Measurements from ENCODE around the gene NEK10.
A peak's percentile ranks its signal among the peaks of the same experiment; 100 is the strongest.

NEK10 gene

DNA sequence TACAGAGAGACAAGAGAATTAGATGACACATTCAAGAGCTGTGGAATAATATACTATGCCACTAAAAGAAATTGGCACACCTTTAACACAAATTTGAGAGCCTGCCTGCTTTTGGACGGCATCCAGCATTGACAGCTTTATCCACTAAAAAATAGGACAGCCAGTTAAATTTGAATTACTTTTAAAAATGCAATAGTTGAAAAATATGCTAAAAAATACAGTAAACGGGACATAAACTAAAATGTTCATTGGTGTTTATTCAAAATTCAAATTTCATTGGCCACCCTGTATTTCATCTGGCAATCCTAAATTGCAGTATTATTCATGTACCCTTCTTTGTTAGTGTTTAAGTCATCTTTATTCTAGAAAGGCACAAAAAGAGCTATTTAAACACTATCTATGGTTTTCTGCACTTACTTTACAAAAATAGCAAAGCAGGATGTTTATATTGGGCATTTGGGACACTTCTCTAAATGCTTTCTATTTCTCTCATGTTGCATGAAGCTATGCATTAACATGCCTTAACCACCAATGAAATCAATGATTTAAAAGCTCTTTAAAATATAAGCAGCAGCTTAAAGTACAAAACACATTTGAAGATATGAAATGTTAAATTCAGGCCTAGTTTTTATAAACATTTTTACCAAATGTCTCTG is 160.1 kb downstream of the NEK10 start:
- no peak overlapping the region for H2AFZ ChIP-seq (ENCODE audit: insufficient read depth, low read length, poor library complexity)
- H2BK12ac ChIP-seq (ENCODE audit: low read length) = no peak overlapping the region
- no peaks in the 10 kb centered on the region for H3K36me3 ChIP-seq (ENCODE audit: control insufficient read depth in 1 of 2, insufficient read depth in 2 of 2, low read length in 2 of 2)
- no peak overlapping the region for H3K27ac ChIP-seq (ENCODE audit: low read depth, low read length)
- H3K4me1 ChIP-seq (ENCODE audit: control insufficient read depth in 1 of 2, insufficient read depth in 2 of 2, low read length in 2 of 2) = peaks cover 0 to 2% of the 10 kb centered on the region in 2 experiments
- no peaks in the 10 kb centered on the region for H3K79me2 ChIP-seq (ENCODE audit: control insufficient read depth, insufficient read depth, low read length, poor library complexity)
- no peak overlapping the region for H2AK5ac ChIP-seq (ENCODE audit: low read length)
- H3K9me3 ChIP-seq (ENCODE audit: insufficient read depth, low read depth, low read length) = no peaks in the 10 kb centered on the region
- H3K4me3 ChIP-seq (ENCODE audit: low read depth, low read length) = no peak overlapping the region
- WGBS (ENCODE audit: extremely low coverage, insufficient coverage, insufficient read length) = no CpG with 5 or more reads among the region's 2 CpGs
- no peak overlapping the region for H2BK5ac ChIP-seq (ENCODE audit: low read depth, low read length, poor library complexity)
- H3K4me2 ChIP-seq (ENCODE audit: low read length) = no peak overlapping the region
- no peaks in the 10 kb centered on the region for H3K27me3 ChIP-seq (ENCODE audit: insufficient read depth, low read length)
- no peak overlapping the region for H3K14ac ChIP-seq (ENCODE audit: low read length)
- no peak overlapping the region for H4K91ac ChIP-seq (ENCODE audit: low read depth, low read length)
- no peaks in the 10 kb centered on the region for H3K79me1 ChIP-seq (ENCODE audit: low read length)
- no peak overlapping the region for H3K18ac ChIP-seq (ENCODE audit: low read length)
- H3K4ac ChIP-seq (ENCODE audit: low read depth, low read length) = no peak overlapping the region
- no peak overlapping the region for H3K23ac ChIP-seq (ENCODE audit: low read length)
- no peak overlapping the region for H3K9ac ChIP-seq (ENCODE audit: low read length)
- H4K8ac ChIP-seq (ENCODE audit: low read depth, low read length) = no peak overlapping the region
- H4K12ac ChIP-seq (ENCODE audit: low read depth, low read length) = no peak overlapping the region
- no peak for DNase-seq
- H2BK120ac ChIP-seq (ENCODE audit: insufficient read depth, low read length, poor library complexity) = no peak overlapping the region

DNA sequence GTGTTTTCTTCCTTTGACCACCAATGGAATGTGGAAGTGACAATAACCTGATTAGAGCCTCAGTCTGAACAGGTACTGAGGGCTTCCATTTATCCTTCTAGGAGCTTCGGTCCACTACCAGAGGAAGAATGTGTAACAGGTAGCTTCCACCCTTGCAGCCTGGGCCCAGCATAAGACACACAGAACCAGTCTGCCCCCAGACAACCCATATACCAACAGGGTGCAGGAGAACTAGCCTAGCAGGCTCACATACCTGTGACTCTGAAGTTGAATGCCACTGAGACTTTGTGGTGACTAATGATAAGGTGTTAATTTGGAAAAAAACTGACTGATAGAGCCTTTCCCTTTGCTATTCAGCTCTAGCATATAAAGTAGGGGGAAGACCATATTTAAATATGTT is 166.2 kb downstream of the NEK10 start:
- Histone ChIP-seq H3K4me3 (ENCODE audit: low read depth, low read length) (no peak overlapping the region), H3K4me1 (ENCODE audit: control insufficient read depth in 1 of 2, insufficient read depth in 2 of 2, low read length in 2 of 2) (no peaks in the 10 kb centered on the region), H3K4ac (ENCODE audit: low read depth, low read length) (no peak overlapping the region), H2AFZ (ENCODE audit: insufficient read depth, low read length, poor library complexity) (no peak overlapping the region), H3K4me2 (ENCODE audit: low read length) (no peak overlapping the region), H3K27me3 (ENCODE audit: insufficient read depth, low read length) (no peaks in the 10 kb centered on the region), H2BK12ac (ENCODE audit: low read length) (no peak overlapping the region), H2BK120ac (ENCODE audit: insufficient read depth, low read length, poor library complexity) (no peak overlapping the region), H3K27ac (ENCODE audit: low read depth, low read length) (no peak overlapping the region), H3K14ac (ENCODE audit: low read length) (no peak overlapping the region), H3K18ac (ENCODE audit: low read length) (no peak overlapping the region), H3K9me3 (ENCODE audit: insufficient read depth, low read depth, low read length) (no peaks in the 10 kb centered on the region), H3K9ac (ENCODE audit: low read length) (no peak overlapping the region), H3K79me1 (ENCODE audit: low read length) (no peaks in the 10 kb centered on the region), H4K91ac (ENCODE audit: low read depth, low read length) (no peak overlapping the region), H3K23ac (ENCODE audit: low read length) (no peak overlapping the region), H4K12ac (ENCODE audit: low read depth, low read length) (no peak overlapping the region), H4K8ac (ENCODE audit: low read depth, low read length) (no peak overlapping the region), H2AK5ac (ENCODE audit: low read length) (no peak overlapping the region), H3K36me3 (ENCODE audit: control insufficient read depth in 1 of 2, insufficient read depth in 2 of 2, low read length in 2 of 2) (no peaks in the 10 kb centered on the region), H2BK5ac (ENCODE audit: low read depth, low read length, poor library complexity) (no peak overlapping the region), H3K79me2 (ENCODE audit: control insufficient read depth, insufficient read depth, low read length, poor library complexity) (no peaks in the 10 kb centered on the region)
- peak; percentile 74 to 86 for DNase-seq
- WGBS (ENCODE audit: extremely low coverage, insufficient coverage, insufficient read length) = no CpG with 5 or more reads among the region's 1 CpG

DNA sequence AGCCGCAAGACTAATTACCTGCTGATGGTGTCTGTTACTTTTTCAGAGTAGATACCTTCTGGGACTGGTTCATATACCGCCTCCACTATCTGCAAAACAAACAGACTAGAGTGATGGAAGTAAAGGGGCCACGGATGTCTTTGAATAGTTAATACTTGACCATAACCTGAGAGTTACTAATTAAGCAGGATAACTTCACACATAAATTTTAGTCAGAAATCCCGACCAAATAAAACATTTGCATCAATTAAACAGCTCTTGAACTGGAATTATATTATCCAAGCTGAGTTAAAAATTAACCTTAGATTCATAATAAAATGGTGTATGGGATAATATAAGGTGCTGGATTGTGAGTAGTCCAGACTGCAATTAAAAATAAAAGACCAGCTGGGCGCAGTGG is 167.7 kb downstream of the NEK10 start:
- Histone ChIP-seq H2BK12ac (ENCODE audit: low read length) (no peak overlapping the region), H3K27me3 (ENCODE audit: insufficient read depth, low read length) (no peaks in the 10 kb centered on the region), H3K4me2 (ENCODE audit: low read length) (no peak overlapping the region), H3K9ac (ENCODE audit: low read length) (no peak overlapping the region), H3K79me1 (ENCODE audit: low read length) (no peaks in the 10 kb centered on the region), H3K23ac (ENCODE audit: low read length) (no peak overlapping the region), H2BK120ac (ENCODE audit: insufficient read depth, low read length, poor library complexity) (no peak overlapping the region), H3K27ac (ENCODE audit: low read depth, low read length) (no peak overlapping the region), H2BK5ac (ENCODE audit: low read depth, low read length, poor library complexity) (no peak overlapping the region), H3K9me3 (ENCODE audit: insufficient read depth, low read depth, low read length) (no peaks in the 10 kb centered on the region), H3K36me3 (ENCODE audit: control insufficient read depth in 1 of 2, insufficient read depth in 2 of 2, low read length in 2 of 2) (no peaks in the 10 kb centered on the region), H3K4ac (ENCODE audit: low read depth, low read length) (no peak overlapping the region), H2AFZ (ENCODE audit: insufficient read depth, low read length, poor library complexity) (no peak overlapping the region), H3K18ac (ENCODE audit: low read length) (no peak overlapping the region), H3K79me2 (ENCODE audit: control insufficient read depth, insufficient read depth, low read length, poor library complexity) (no peaks in the 10 kb centered on the region), H4K91ac (ENCODE audit: low read depth, low read length) (no peak overlapping the region), H4K12ac (ENCODE audit: low read depth, low read length) (no peak overlapping the region), H3K14ac (ENCODE audit: low read length) (no peak overlapping the region), H4K8ac (ENCODE audit: low read depth, low read length) (no peak overlapping the region), H2AK5ac (ENCODE audit: low read length) (no peak overlapping the region), H3K4me1 (ENCODE audit: control insufficient read depth in 1 of 2, insufficient read depth in 2 of 2, low read length in 2 of 2) (no peaks in the 10 kb centered on the region), H3K4me3 (ENCODE audit: low read depth, low read length) (no peak overlapping the region)
- no CpG with 5 or more reads among the region's 5 CpGs for WGBS (ENCODE audit: extremely low coverage, insufficient coverage, insufficient read length)
- DNase-seq = no peak

DNA sequence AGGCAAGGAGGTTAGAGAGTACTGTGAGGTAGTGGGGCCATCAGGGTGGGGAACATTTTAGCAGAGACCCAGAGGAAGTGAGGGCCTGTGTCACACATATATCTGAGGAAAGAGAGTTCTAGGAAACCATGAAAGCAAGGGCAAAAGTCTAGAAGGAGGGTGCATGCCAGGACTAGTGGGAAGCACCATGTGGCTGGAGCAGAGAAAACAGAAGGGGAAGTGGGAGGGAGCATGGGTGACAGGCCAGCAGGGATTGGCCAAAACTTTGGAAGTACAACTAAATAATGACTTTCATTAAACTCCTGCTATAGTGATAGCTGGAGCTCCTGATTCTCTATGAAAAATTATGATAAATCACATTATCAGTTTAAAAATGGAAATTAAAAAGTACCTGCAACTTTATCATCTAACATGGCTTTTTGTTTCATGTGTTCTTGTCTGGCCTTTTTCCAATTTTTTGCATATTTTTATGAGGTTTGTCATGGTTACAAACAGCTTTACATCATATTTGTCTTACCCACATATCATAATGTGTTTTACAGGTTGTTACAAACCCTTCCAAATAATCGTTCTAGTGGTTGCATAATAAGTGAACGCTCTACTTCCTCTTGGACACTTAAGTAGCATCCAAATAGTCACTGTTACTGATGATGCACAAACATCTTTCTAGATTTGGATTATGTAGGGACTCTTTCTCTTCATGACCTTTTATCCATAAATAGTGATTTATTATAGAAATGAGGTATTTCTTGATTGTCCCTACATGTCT is 168.3 kb downstream of the NEK10 start:
- WGBS (ENCODE audit: extremely low coverage, insufficient coverage, insufficient read length) = no CpG with 5 or more reads among the region's 2 CpGs
- H3K9ac ChIP-seq (ENCODE audit: low read length) = no peak overlapping the region
- no peaks in the 10 kb centered on the region for H3K9me3 ChIP-seq (ENCODE audit: insufficient read depth, low read depth, low read length)
- no peak overlapping the region for H4K91ac ChIP-seq (ENCODE audit: low read depth, low read length)
- no peak overlapping the region for H3K4ac ChIP-seq (ENCODE audit: low read depth, low read length)
- H3K4me3 ChIP-seq (ENCODE audit: low read depth, low read length) = no peak overlapping the region
- no peaks in the 10 kb centered on the region for H3K79me2 ChIP-seq (ENCODE audit: control insufficient read depth, insufficient read depth, low read length, poor library complexity)
- no peak overlapping the region for H2AK5ac ChIP-seq (ENCODE audit: low read length)
- H2BK120ac ChIP-seq (ENCODE audit: insufficient read depth, low read length, poor library complexity) = no peak overlapping the region
- peak in 1 of 2 donors; percentile 59 for DNase-seq
- no peaks in the 10 kb centered on the region for H3K27me3 ChIP-seq (ENCODE audit: insufficient read depth, low read length)
- H2AFZ ChIP-seq (ENCODE audit: insufficient read depth, low read length, poor library complexity) = no peak overlapping the region
- H3K4me1 ChIP-seq (ENCODE audit: control insufficient read depth in 1 of 2, insufficient read depth in 2 of 2, low read length in 2 of 2) = no peaks in the 10 kb centered on the region
- H3K36me3 ChIP-seq (ENCODE audit: control insufficient read depth in 1 of 2, insufficient read depth in 2 of 2, low read length in 2 of 2) = no peaks in the 10 kb centered on the region
- no peak overlapping the region for H3K23ac ChIP-seq (ENCODE audit: low read length)
- no peak overlapping the region for H3K18ac ChIP-seq (ENCODE audit: low read length)
- no peak overlapping the region for H2BK5ac ChIP-seq (ENCODE audit: low read depth, low read length, poor library complexity)
- H4K12ac ChIP-seq (ENCODE audit: low read depth, low read length) = no peak overlapping the region
- no peak overlapping the region for H4K8ac ChIP-seq (ENCODE audit: low read depth, low read length)
- no peaks in the 10 kb centered on the region for H3K79me1 ChIP-seq (ENCODE audit: low read length)
- H3K4me2 ChIP-seq (ENCODE audit: low read length) = no peak overlapping the region
- H3K14ac ChIP-seq (ENCODE audit: low read length) = no peak overlapping the region
- H2BK12ac ChIP-seq (ENCODE audit: low read length) = no peak overlapping the region
- H3K27ac ChIP-seq (ENCODE audit: low read depth, low read length) = no peak overlapping the region
